Muscle layer of duodenum (tissue), 2 donors: ENCODE data around the gene TMEM253.

ENCODE experiments used
- H3K27ac ChIP-seq: one replicate; pipeline ENCODE4 v1.7.0; 2013; ENCODE audit warnings: mild to moderate bottlenecking, low read length
- H3K27me3 ChIP-seq: one replicate; pipeline ENCODE4 v1.7.0; 2013; ENCODE audit warnings: low read depth, mild to moderate bottlenecking, control low read depth, low read length
- H3K36me3 ChIP-seq, 2 donors: one replicate each; pipeline ENCODE4 v1.7.0; 2013; ENCODE audit warnings: low read length in 2 of 2, control low read depth in 1 of 2, mild to moderate bottlenecking in 1 of 2; ENCODE audit not compliant: insufficient read depth in 2 of 2, control insufficient read depth in 1 of 2
- H3K4me1 ChIP-seq, 2 donors: one replicate each; pipeline ENCODE4 v1.7.0; 2013; ENCODE audit warnings: low read length in 2 of 2, mild to moderate bottlenecking in 2 of 2, control low read depth in 1 of 2, moderate library complexity in 1 of 2; ENCODE audit not compliant: insufficient read depth in 2 of 2, control insufficient read depth in 1 of 2
- H3K4me3 ChIP-seq, 2 donors: one replicate each; pipeline ENCODE4 v1.7.0; 2013; ENCODE audit warnings: low read length in 2 of 2, low read depth in 1 of 2, mild to moderate bottlenecking in 1 of 2
- H3K9me3 ChIP-seq, 2 donors: one replicate each; pipeline ENCODE4 v1.7.0; 2013; ENCODE audit warnings: low read length in 2 of 2, control low read depth in 1 of 2, mild to moderate bottlenecking in 1 of 2; ENCODE audit not compliant: control insufficient read depth in 1 of 2
- donor health status: healthy.

The TMEM253 gene

GRCh38 chr14:21149641-21150367 is 48.9 kb downstream of the TMEM253 start:
- Histone ChIP-seq H3K9me3 (peaks cover 0 to 9% of the 10 kb centered on the region in 2 donors), H3K36me3 (no peaks in the 10 kb centered on the region), H3K27ac (no peak overlapping the region)

More at GRCh38 chr14:21149641-21150367, 48.9 kb downstream of the TMEM253 start:
- Histone ChIP-seq H3K27me3 (no peaks in the 10 kb centered on the region), H3K4me1 (no peaks in the 10 kb centered on the region), H3K4me3 (no peak overlapping the region)
